Body of pancreas (tissue), 4 donors: ENCODE data around the gene SPART.

Experiments
- POLR2A ChIP-seq, 3 donors: fragments of 450-650 bp; IDR thresholded peaks; one replicate each; pipeline ENCODE4 v1.6.1; 2016; ENCODE audit warnings: antibody characterized with exemption in 3 of 3, mild to moderate bottlenecking in 2 of 3
- TF ChIP-seq, protein P1 (sequence below), 7 experiments: fragments of 450-650 bp in 4 of 7; fragments of 200-600 bp in 3 of 7; sonication (generic) in 3 of 7; IDR thresholded peaks; one replicate each; pipeline ENCODE4 v1.5.1; 2016 to 2019; ENCODE audit warnings: antibody characterized with exemption in 7 of 7

DNA sequence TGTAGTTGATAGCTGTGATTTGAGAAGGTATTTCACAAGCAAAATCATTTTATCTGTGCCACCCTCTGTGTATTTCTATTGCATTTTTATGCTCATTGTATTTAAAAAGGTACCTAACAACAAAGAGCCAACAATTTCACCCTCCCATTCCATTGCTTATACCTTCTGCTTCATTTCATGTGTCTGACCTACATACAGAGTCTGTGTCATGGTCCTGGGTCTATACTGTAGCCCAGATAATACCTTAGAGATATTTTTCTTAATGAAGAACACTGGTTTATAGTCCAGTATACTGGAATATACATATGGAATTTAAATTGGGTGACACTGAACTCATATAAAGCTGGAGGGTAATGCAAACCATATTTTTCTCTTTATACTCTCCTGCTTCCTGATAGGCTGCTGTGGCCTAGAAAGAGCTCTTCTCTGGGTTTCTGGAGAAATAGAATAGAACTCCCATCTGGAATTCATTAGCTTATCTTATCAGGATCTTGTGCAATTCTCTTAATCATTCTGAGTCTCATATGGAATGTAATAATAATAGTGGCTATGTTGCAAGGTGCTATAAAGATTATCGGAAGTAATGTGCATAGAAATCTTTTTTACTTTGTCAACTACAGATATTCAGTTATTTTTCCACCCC lies 31.8 kb upstream of the SPART start:
- no peak for TF ChIP-seq POLR2A (IDR thresholded peaks at IDR 0.05)
- TF ChIP-seq, protein P1, sequence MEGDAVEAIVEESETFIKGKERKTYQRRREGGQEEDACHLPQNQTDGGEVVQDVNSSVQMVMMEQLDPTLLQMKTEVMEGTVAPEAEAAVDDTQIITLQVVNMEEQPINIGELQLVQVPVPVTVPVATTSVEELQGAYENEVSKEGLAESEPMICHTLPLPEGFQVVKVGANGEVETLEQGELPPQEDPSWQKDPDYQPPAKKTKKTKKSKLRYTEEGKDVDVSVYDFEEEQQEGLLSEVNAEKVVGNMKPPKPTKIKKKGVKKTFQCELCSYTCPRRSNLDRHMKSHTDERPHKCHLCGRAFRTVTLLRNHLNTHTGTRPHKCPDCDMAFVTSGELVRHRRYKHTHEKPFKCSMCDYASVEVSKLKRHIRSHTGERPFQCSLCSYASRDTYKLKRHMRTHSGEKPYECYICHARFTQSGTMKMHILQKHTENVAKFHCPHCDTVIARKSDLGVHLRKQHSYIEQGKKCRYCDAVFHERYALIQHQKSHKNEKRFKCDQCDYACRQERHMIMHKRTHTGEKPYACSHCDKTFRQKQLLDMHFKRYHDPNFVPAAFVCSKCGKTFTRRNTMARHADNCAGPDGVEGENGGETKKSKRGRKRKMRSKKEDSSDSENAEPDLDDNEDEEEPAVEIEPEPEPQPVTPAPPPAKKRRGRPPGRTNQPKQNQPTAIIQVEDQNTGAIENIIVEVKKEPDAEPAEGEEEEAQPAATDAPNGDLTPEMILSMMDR (IDR thresholded peaks at IDR 0.05): no peak
